Fibroblast of gingiva (primary cell): ENCODE results near the gene RBFOX2.
"Not testable (repeated sequence)": the region's sequence is repeated elsewhere in the genome, so short reads cannot be mapped to it uniquely, and the experiment has no call there.

Experiments used
- DNase-seq: peaks from one replicate; pipeline ENCODE4 v3.0.0-alpha.2; 2011; ENCODE audit warnings: low read depth

Gene RBFOX2

DNA sequence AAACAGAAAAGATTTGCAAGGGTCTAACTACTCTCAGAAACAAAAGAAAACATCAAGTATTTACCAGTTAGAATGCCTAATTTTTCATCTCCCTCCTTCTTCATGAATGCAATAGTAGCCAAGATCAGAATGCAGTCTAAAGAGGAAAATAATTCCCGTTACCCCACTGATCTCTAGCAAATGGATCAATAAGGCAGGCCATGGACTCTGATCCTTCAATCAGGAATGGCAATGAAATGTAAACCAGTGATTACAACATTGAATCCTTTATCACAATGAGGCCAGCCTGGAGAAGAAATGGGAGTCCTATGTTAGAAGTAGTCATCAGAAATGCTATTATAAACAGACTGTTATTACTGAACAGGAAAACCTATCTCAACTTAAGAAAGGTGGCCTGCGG, 204.4 kb downstream of the RBFOX2 start:
- no peak for DNase-seq

- DNase-seq: no peak
Measured at GRCh38 chr22:35821654-35822053, 207.0 kb downstream of the RBFOX2 start.

GRCh38 chr22:35819421-35819820, 209.2 kb downstream of the RBFOX2 start:
- no peak for DNase-seq

DNA sequence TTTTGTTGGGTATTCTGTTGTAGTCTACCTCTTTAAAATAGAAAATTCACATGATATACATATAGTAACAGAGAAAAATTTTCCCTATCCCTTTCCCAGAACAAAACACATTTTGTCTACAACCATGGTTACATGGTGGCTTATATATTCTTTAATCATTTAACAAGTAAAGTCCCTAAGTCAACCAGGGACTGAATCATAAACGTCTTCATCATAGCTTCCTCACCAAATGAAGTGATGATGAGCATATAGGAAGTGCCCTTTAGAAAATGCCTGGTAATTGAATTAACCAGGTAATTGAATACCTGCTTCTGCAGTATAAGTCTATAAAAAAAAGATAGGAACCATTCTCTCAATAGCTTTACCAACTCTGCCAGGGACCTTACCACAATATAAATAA, 209.7 kb downstream of the RBFOX2 start:
- DNase-seq: no peak

DNA sequence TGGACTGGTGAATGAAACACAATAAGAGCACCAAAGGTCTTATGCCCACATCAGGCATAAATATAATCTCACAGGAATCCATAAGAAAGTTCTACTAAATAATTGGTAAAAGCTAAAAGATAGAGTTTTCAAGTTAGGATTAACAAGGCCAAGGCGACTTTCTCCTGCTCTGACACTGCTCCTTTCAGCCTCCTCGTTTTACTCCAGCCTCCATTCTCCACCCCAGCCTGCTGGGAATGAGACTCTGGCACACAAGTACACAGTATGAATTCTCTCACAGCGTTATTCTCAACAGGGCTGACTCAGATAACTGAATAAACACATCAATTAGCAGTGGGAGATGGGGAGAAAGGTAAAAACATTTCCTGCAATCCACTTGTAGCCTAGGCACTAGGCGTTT, 216.0 kb downstream of the RBFOX2 start:
- DNase-seq: no peak

GRCh38 chr22:35811670-35812069, 217.0 kb downstream of the RBFOX2 start:
- DNase-seq: no peak

GRCh38 chr22:35809816-35810215, 218.8 kb downstream of the RBFOX2 start:
- no peak for DNase-seq

DNA sequence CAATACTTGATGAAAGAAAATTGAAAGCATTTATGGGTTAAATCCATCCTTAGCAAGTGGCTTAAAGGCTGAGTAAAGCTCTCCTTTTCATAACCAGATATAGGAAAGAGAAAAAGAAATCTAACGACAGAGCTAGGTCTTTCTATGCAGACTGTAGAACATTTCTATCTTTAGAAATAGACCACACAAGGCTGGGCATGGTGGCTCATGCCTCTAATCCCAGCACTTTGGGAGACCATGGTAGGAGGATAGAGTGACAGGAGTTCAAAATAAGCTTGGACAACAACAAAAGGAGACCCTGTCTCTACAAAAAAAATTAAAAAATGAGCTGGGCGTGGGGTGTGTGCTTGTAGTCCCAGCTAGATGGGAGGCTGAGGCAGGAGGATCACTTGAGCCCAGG, 220.2 kb downstream of the RBFOX2 start:
- no peak for DNase-seq

GRCh38 chr22:35806668-35807067, 222.0 kb downstream of the RBFOX2 start:
- DNase-seq: not testable (repeated sequence)

GRCh38 chr22:35805466-35805865, 223.2 kb downstream of the RBFOX2 start:
- no peak for DNase-seq

DNA sequence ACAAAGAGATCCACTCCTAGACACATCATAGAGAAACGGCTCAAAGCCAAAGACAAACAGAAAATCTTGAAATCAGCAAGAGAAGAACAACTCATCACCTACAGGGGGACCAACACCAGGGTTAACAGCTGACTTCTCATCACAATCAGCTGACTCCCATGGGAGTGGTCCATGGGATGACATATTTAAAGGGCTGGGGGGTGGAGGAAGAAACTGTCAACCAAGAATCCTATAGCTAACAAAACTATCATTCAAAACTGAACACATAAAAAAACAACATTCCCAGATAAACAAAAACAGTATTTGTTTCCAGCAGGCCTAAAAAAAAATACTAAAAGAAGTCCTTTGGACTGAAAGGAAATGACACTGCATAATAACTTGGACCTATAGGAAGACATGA, 224.2 kb downstream of the RBFOX2 start:
- no peak for DNase-seq

DNA sequence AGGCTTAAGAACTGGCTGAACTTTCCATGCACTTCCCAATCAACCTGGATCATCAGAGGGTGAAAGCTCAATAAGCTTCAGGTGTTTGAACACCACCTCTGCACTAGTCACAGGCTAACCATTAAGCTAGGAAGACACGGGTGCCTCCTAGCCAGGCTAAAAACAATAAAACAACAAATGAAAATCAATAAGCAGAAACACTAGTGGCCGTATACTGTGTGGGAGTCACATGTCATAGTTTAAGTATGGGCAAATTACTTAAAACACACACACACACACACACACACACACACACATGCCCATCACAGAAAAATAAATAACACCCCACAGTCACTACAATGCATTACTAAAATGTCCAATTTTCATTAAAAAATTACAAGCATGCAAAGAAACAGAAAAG, 225.7 kb downstream of the RBFOX2 start:
- peak; percentile 61 for DNase-seq

- DNase-seq: not testable (repeated sequence)
Measured at GRCh38 chr22:35801301-35801700, 227.3 kb downstream of the RBFOX2 start.

DNA sequence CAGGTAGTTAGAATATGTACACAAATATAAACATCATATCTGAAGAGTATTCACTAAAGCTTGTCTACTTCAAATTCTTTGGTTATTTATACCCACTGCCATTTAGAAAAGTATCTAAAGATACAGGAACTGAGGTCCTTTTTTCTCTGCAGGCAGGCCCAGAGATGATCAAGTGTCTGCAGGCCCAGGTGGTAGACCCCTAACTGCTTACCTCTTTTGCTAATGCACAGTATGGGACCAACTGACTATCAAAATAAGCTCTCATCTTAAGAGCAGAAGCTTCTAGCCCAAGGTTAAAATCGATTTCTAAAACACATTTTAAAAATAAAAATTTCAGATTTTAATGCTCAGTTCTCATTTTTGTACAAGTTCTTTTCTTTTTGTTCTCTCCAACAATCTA, 229.5 kb downstream of the RBFOX2 start:
- DNase-seq: no peak

GRCh38 chr22:35797411-35797810, 231.2 kb downstream of the RBFOX2 start:
- DNase-seq: no peak

GRCh38 chr22:35795476-35795875, 233.1 kb downstream of the RBFOX2 start:
- no peak for DNase-seq

GRCh38 chr22:35792506-35792905, 236.1 kb downstream of the RBFOX2 start:
- DNase-seq: no peak

DNA sequence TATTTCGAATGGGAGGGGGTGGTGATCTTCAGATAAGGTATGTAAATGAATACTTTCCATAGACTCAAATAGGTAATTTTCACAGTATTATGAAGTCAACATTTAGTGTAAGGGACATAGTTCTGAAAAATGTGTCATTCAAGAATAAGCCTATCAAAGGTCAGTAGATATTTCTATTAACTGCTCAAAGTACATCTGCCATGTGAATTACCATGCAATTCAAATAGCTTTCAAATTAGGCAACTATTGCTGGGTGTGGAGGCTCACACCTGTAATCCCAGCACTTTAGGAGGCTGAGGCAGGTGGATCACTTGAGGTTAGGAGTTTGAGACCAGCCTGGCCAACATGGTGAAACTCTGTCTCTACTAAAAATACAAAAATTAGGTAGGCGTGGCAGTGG, 236.8 kb downstream of the RBFOX2 start:
- DNase-seq: not testable (repeated sequence)

DNA sequence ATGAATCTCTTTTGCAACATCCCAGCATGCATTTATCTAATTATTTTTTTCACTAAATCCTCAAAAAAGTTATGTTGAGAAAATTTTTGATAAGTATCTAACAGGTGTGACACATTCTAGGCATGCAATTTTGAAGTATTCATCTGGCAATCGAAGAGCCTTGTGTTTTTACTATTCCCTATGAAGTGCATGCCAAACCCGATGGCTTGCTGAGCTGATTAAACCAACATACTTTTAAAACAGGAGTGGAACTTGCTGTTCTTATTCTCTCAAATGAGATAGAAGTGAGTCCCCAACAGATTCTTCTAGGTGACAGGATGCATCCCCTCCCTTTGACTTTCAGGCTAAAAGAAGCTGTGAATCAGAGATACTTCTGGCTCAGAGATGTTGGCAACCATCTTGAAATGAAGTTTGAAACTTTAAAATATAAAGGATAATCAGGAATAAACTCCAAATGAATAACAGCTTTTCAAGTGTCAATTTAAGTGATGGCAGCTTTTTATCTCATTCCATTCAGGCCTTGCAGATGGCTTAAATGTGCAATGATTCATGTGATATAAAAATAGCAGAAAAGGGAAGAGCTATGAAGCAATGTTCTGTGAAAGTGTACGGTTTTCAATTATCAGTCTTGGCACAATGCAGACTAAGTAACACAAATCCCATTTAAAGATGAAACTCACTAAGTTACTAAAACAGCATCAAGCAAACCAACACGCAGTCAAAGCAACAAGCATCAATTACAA, 243.3 kb downstream of the RBFOX2 start:
- peak; percentile 75 for DNase-seq

GRCh38 chr22:35784633-35785032, 244.0 kb downstream of the RBFOX2 start:
- DNase-seq: no peak

GRCh38 chr22:35783943-35784614, 244.5 kb downstream of the RBFOX2 start:
- peak; percentile 30 for DNase-seq

DNA sequence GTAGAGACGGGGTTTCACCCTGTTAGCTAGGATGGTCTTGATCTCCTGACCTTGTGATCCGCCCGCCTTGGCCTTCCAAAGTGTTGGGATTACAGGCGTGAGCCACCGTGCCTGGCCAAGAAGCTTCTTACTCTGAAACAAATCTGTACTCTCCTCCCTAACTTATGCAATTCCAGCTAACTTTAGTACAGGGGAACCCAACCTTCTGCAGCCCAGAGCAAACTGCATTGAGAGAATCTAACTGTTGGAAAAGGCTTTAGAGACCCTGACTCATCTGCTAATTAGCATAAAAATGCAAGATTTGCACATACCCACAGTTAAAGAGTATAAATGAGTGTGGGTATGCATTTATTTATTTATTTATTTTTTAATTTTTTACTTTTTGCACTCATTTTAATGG, 246.1 kb downstream of the RBFOX2 start:
- peak; percentile 44 for DNase-seq

GRCh38 chr22:35781898-35782297, 246.7 kb downstream of the RBFOX2 start:
- no peak for DNase-seq
